IMR-90 (cell line): ENCODE results near the gene SNRNP25. TPM values are rescaled to one million over a fixed set of nuclear protein-coding genes. Genes with fewer than 3 reads are reported as not detected.

Source experiments
- ATAC-seq: fragments of 200-7000 bp; cut with Tn5 transposase; 2 replicates; pipeline ENCODE4 v1.9.1; 2020; ENCODE audit warnings: low read depth, mild to moderate bottlenecking, moderate library complexity
- BruUV-seq: library from RNA; stranded (reverse); fragments of 400-500 nt; replicated peaks from 2 replicates; lab custom pipeline; 2021; lab: Mats Ljungman, UMichigan
- CTCF ChIA-PET: fragments of 300-600 bp; formaldehyde crosslinking; extraction: SDS; loops from one replicate; lab custom pipeline; 2021; ENCODE audit warnings: antibody characterized with exemption; lab: Yijun Ruan, JAX
- POLR2A ChIA-PET: fragments of 300-600 bp; sonication (Branson Sonifier 250); formaldehyde crosslinking; loops from one replicate; lab custom pipeline; 2022; ENCODE audit warnings: antibody characterized with exemption; ENCODE audit not compliant: unreplicated experiment; lab: Charles Lee
- DNase-seq: peaks from one replicate; pipeline ENCODE4 v3.0.0; 2013
- H2AFZ ChIP-seq: replicated peaks from 2 replicates; pipeline ENCODE3; 2013; ENCODE audit warnings: low read length, mild to moderate bottlenecking; ENCODE audit not compliant: poor library complexity
- H2AK5ac ChIP-seq: 2 replicates; pipeline ENCODE4 v1.6.1; 2013; ENCODE audit warnings: low read depth, low read length, inconsistent platforms
- H2AK9ac ChIP-seq: replicated peaks from 2 replicates; pipeline ENCODE3; 2013; ENCODE audit warnings: mild to moderate bottlenecking, low read depth, low read length, moderate library complexity; ENCODE audit not compliant: poor library complexity
- H2BK120ac ChIP-seq: 2 replicates; pipeline ENCODE4 v1.6.1; 2013; ENCODE audit warnings: low read depth, low read length, inconsistent platforms
- H2BK15ac ChIP-seq: 3 replicates; pipeline ENCODE4 v1.6.1; 2013; ENCODE audit warnings: low read depth, low read length, inconsistent platforms
- H2BK20ac ChIP-seq: 2 replicates; pipeline ENCODE4 v1.6.1; 2013; ENCODE audit warnings: low read depth, mild to moderate bottlenecking, inconsistent platforms, low read length, moderate library complexity
- H2BK5ac ChIP-seq: 2 replicates; pipeline ENCODE4 v1.6.1; 2013; ENCODE audit warnings: mild to moderate bottlenecking, low read depth, low read length, inconsistent platforms; ENCODE audit not compliant: poor library complexity, severe bottlenecking
- H3K14ac ChIP-seq: replicated peaks from 2 replicates; pipeline ENCODE4 v1.6.1; 2013; ENCODE audit warnings: low read depth, low read length, inconsistent platforms
- H3K18ac ChIP-seq: 2 replicates; pipeline ENCODE4 v1.6.1; 2013; ENCODE audit warnings: low read depth, low read length, control low read depth
- H3K23ac ChIP-seq: 2 replicates; pipeline ENCODE4 v1.6.1; 2013; ENCODE audit warnings: low read depth, low read length, inconsistent platforms
- H3K27ac ChIP-seq: 2 replicates; pipeline ENCODE4 v1.5.1; 2013; ENCODE audit warnings: mild to moderate bottlenecking, control low read depth, low read length; ENCODE audit not compliant: insufficient read depth
- H3K27me3 ChIP-seq: 2 replicates; pipeline ENCODE4 v1.6.1; 2013; ENCODE audit warnings: low read length; ENCODE audit not compliant: control insufficient read depth, insufficient read depth
- H3K36me3 ChIP-seq: 2 replicates; pipeline ENCODE4 v1.6.1; 2013; ENCODE audit warnings: low read length, mixed read lengths; ENCODE audit not compliant: control insufficient read depth, insufficient read depth
- H3K4ac ChIP-seq: 2 replicates; pipeline ENCODE4 v1.6.1; 2013; ENCODE audit warnings: low read depth, low read length, inconsistent platforms
- H3K4me1 ChIP-seq: 2 replicates; pipeline ENCODE4 v1.6.1; 2013; ENCODE audit warnings: low read length, mixed read lengths; ENCODE audit not compliant: control insufficient read depth, insufficient read depth
- H3K4me2 ChIP-seq: 2 replicates; pipeline ENCODE4 v1.6.1; 2013; ENCODE audit warnings: low read depth, mild to moderate bottlenecking, control low read depth, low read length, moderate library complexity
- H3K4me3 ChIP-seq: 2 replicates; pipeline ENCODE4 v1.5.1; 2013; ENCODE audit warnings: low read depth, mild to moderate bottlenecking, control low read depth, low read length, moderate library complexity; ENCODE audit not compliant: insufficient read depth
- H3K56ac ChIP-seq: 2 replicates; pipeline ENCODE4 v1.6.1; 2013; ENCODE audit warnings: low read length, inconsistent platforms; ENCODE audit not compliant: insufficient read depth; ENCODE audit errors: extremely low read depth
- H3K79me1 ChIP-seq, 2 experiments: 2 replicates each; pipeline ENCODE4 v1.6.1; 2013; ENCODE audit warnings: low read length in 2 of 2, inconsistent platforms in 1 of 2, low read depth in 1 of 2
- H3K9ac ChIP-seq: 2 replicates; pipeline ENCODE4 v1.6.1; 2013; ENCODE audit warnings: low read depth, low read length, control low read depth
- H3K9me1 ChIP-seq: 2 replicates; pipeline ENCODE4 v1.6.1; 2013; ENCODE audit warnings: low read length, inconsistent platforms; ENCODE audit not compliant: insufficient read depth
- H3K9me3 ChIP-seq: 2 replicates; pipeline ENCODE4 v1.6.1; 2013; ENCODE audit warnings: low read length; ENCODE audit not compliant: control insufficient read depth, insufficient read depth
- H4K20me1 ChIP-seq: 2 replicates; pipeline ENCODE4 v1.6.1; 2013; ENCODE audit warnings: low read length, inconsistent platforms; ENCODE audit not compliant: insufficient read depth
- H4K5ac ChIP-seq: 2 replicates; pipeline ENCODE4 v1.6.1; 2013; ENCODE audit warnings: mild to moderate bottlenecking, low read depth, low read length, control low read depth
- H4K8ac ChIP-seq, 2 experiments: 2 replicates each; pipeline ENCODE4 v1.6.1; 2013; ENCODE audit warnings: low read depth in 2 of 2, low read length in 2 of 2, control low read depth in 1 of 2, inconsistent platforms in 1 of 2
- H4K91ac ChIP-seq: 2 replicates; pipeline ENCODE4 v1.6.1; 2013; ENCODE audit warnings: low read depth, low read length, inconsistent platforms; ENCODE audit not compliant: insufficient read depth
- BHLHE40 ChIP-seq: fragments of 150-350 bp; IDR thresholded peaks from 2 replicates; pipeline ENCODE4 v1.6.1; 2016; ENCODE audit warnings: mild to moderate bottlenecking, low read depth, low read length
- CEBPB ChIP-seq: IDR thresholded peaks from 2 replicates; pipeline ENCODE4 v1.6.1; 2012; ENCODE audit warnings: low read depth, low read length, improper control_type of control experiment
- CHD1 ChIP-seq: IDR thresholded peaks from 2 replicates; pipeline ENCODE4 v1.6.1; 2012; ENCODE audit warnings: low read depth, low read length, improper control_type of control experiment
- CTCF ChIP-seq: conservative IDR thresholded peaks from 2 replicates; pipeline ENCODE4 v1.5.1; 2012; ENCODE audit warnings: mild to moderate bottlenecking, low read depth, low read length, improper control_type of control experiment
- ELK1 ChIP-seq: fragments of 150-350 bp; IDR thresholded peaks from 2 replicates; pipeline ENCODE4 v1.6.1; 2016; ENCODE audit warnings: low read depth, mild to moderate bottlenecking, low read length, moderate library complexity, borderline replicate concordance
- MAFK ChIP-seq: IDR thresholded peaks from 2 replicates; pipeline ENCODE4 v1.6.1; 2012; ENCODE audit warnings: low read depth, low read length, improper control_type of control experiment
- MAZ ChIP-seq: IDR thresholded peaks from 2 replicates; pipeline ENCODE4 v1.6.1; 2012; ENCODE audit warnings: low read depth, mild to moderate bottlenecking, low read length, improper control_type of control experiment, moderate library complexity, borderline replicate concordance
- MXI1 ChIP-seq: IDR thresholded peaks from 2 replicates; pipeline ENCODE4 v1.6.1; 2012; ENCODE audit warnings: low read depth, mild to moderate bottlenecking, low read length, moderate library complexity, borderline replicate concordance
- RCOR1 ChIP-seq: IDR thresholded peaks from 2 replicates; pipeline ENCODE4 v1.6.1; 2012; ENCODE audit warnings: mild to moderate bottlenecking, low read length, improper control_type of control experiment; ENCODE audit not compliant: insufficient replicate concordance
- RFX5 ChIP-seq: IDR thresholded peaks from 2 replicates; pipeline ENCODE4 v1.8.0; 2012; ENCODE audit warnings: low read depth, mild to moderate bottlenecking, low read length, moderate library complexity
- USF2 ChIP-seq: fragments of 150-350 bp; IDR thresholded peaks from 2 replicates; pipeline ENCODE4 v1.6.1; 2017; ENCODE audit warnings: mild to moderate bottlenecking, antibody characterized with exemption, low read length, low read depth
- WGBS, 2 experiments: methylation state at CpG; one replicate each; pipeline versions ENCODE4 v1.1.5 to v1.1.7; 2013; ENCODE audit warnings: missing lambda C conversion rate in 2 of 2; ENCODE audit not compliant: insufficient read length in 1 of 2; ENCODE audit errors: extremely low coverage in 2 of 2; 5-methylcytosine and 5-hydroxymethylcytosine counted together
- dilution Hi-C: fragments of 300-500 bp; cut with HindIII; formaldehyde crosslinking; loops from one replicate; pipeline ENCODE4 v1.14.3; 2018; ENCODE audit warnings: low sequenced_read_pairs; ENCODE audit not compliant: unreplicated experiment
- in situ Hi-C: fragments of 300-500 bp; cut with MboI; formaldehyde crosslinking; loops from 3 replicates; pipeline ENCODE4 v1.14.3; 2019; ENCODE audit warnings: low sequenced_read_pairs, inconsistent platforms, mixed read lengths
- intact Hi-C: fragments of 100-400 bp; cut with micrococcal nuclease; formaldehyde crosslinking; loops from 2 replicates; pipeline ENCODE4 v1.10.0; 2022
- polyA plus RNA-seq, 3 experiments: library from polyadenylated mRNA; depleted of rRNA; stranded (reverse); fragments of >200 nt; gene quantifications; 2 replicates each; pipeline ENCODE4 v1.2.3, GENCODE V29; 2012; ENCODE audit warnings: low replicate concordance in 1 of 3
- total RNA-seq: library from RNA; depleted of rRNA; stranded (reverse); fragments of >200 nt; gene quantifications from 2 replicates; pipeline ENCODE4 v1.2.3, GENCODE V29; 2012

Gene SNRNP25
- total and polyA plus RNA-seq, 2 of the 4 experiments (the other 2 are of a cell fraction): 67.2 to 88.0 TPM

- CTCF ChIA-PET: no interaction called here
- Histone ChIP-seq H3K23ac (no peak overlapping the region), H2AK9ac (no peak overlapping the region), H3K14ac (no peak overlapping the region), H4K20me1 (no peaks in the 10 kb centered on the region), H2AFZ (no peak overlapping the region), H2BK5ac (no peak overlapping the region), H3K27ac (no peak overlapping the region), H3K4me3 (no peak overlapping the region), H4K5ac (no peak overlapping the region), H4K8ac (no peak overlapping the region), H3K27me3 (no peaks in the 10 kb centered on the region), H3K18ac (no peak overlapping the region), H3K9me1 (no peaks in the 10 kb centered on the region; the same call in 1 of the 2 replicates), H3K36me3 (peaks cover 12% of the 10 kb centered on the region), H3K9ac (no peak overlapping the region), H3K79me1 (peaks cover under 1 to 6% of the 10 kb centered on the region in 2 experiments; a peak in 3 of 4 replicates), H2AK5ac (no peak overlapping the region), H4K91ac (no peak overlapping the region), H2BK20ac (no peak overlapping the region), H3K56ac (no peak overlapping the region), H3K4ac (no peak overlapping the region), H3K9me3 (no peaks in the 10 kb centered on the region), H2BK15ac (no peak overlapping the region), H2BK120ac (no peak overlapping the region), H3K4me1 (peaks cover 5% of the 10 kb centered on the region; the same call in 1 of the 2 replicates), H3K4me2 (no peak overlapping the region)
- in situ Hi-C loops: no loop called here
- POLR2A ChIA-PET: no interaction called here
- ATAC-seq (no peak), DNase-seq (no peak)
- dilution Hi-C loops: no loop called here
- WGBS, 2 experiments: 95% methylated on average over 7 of the region's 11 CpGs; no CpG with 5 or more reads in 1 of the 2 experiments
- intact Hi-C loops: no loop called here
- BruUV-seq: no TSS peak
- TF ChIP-seq CHD1 (no peak), CEBPB (no peak), USF2 (no peak), CTCF (no peak), RFX5 (no peak), BHLHE40 (no peak), MAFK (no peak), MXI1 (no peak), ELK1 (no peak), RCOR1 (no peak), MAZ (no peak)
Observed at GRCh38 chr16:42069-42457, 11.6 kb upstream of the SNRNP25 start.
